Cortex of kidney (tissue), 1 donor: Measurements from ENCODE around the gene SSBP3.
"Not testable (repeated sequence)": the region's sequence is repeated elsewhere in the genome, so short reads cannot be mapped to it uniquely, and the experiment has no call there.

Experiments
- DNase-seq: peaks from one replicate; lab custom pipeline; 2025; lab: John Stamatoyannopoulos, UW

The SSBP3 gene

GRCh38 chr1:54244655-54245054 is 161.5 kb downstream of the SSBP3 start:
- DNase-seq: no peak

- DNase-seq: no peak
Observed at GRCh38 chr1:54243022-54243421, 163.2 kb downstream of the SSBP3 start.

- DNase-seq: no peak
Observed at GRCh38 chr1:54241364-54241763, 164.8 kb downstream of the SSBP3 start.

- no peak for DNase-seq
Observed at GRCh38 chr1:54240741-54241335, 165.4 kb downstream of the SSBP3 start.

GRCh38 chr1:54239631-54240031 is 166.6 kb downstream of the SSBP3 start:
- DNase-seq: no peak

- no peak for DNase-seq
Observed at GRCh38 chr1:54239035-54239383, 167.2 kb downstream of the SSBP3 start.

- no peak for DNase-seq
Observed at GRCh38 chr1:54238353-54239034, 167.7 kb downstream of the SSBP3 start.

GRCh38 chr1:54237586-54237985 is 168.6 kb downstream of the SSBP3 start:
- no peak for DNase-seq

- no peak for DNase-seq
Observed at GRCh38 chr1:54234284-54234683, 171.9 kb downstream of the SSBP3 start.

- DNase-seq: not testable (repeated sequence)
Observed at GRCh38 chr1:54233196-54233595, 173.0 kb downstream of the SSBP3 start.

GRCh38 chr1:54230507-54231339 is 175.5 kb downstream of the SSBP3 start:
- no peak for DNase-seq

- no peak for DNase-seq
Observed at GRCh38 chr1:54229281-54229891, 176.8 kb downstream of the SSBP3 start.

GRCh38 chr1:54228638-54229079 is 177.5 kb downstream of the SSBP3 start:
- DNase-seq: no peak

- DNase-seq: no peak
Observed at GRCh38 chr1:54227891-54228310, 178.3 kb downstream of the SSBP3 start.

- no peak for DNase-seq
Observed at GRCh38 chr1:54227091-54227602, 179.0 kb downstream of the SSBP3 start.

GRCh38 chr1:54225986-54226559 is 180.1 kb downstream of the SSBP3 start:
- DNase-seq: no peak

GRCh38 chr1:54225378-54225777 is 180.8 kb downstream of the SSBP3 start:
- DNase-seq: no peak

- DNase-seq: no peak
Observed at GRCh38 chr1:54224233-54224632, 182.0 kb downstream of the SSBP3 start.

- no peak for DNase-seq
Observed at GRCh38 chr1:54223441-54224202, 182.6 kb downstream of the SSBP3 start.

GRCh38 chr1:54222711-54223110 is 183.5 kb downstream of the SSBP3 start:
- DNase-seq: no peak

GRCh38 chr1:54221867-54222484 is 184.2 kb downstream of the SSBP3 start:
- no peak for DNase-seq
